ENCODE measurements around the gene TGM1. TPM values are rescaled to one million over a fixed set of nuclear protein-coding genes. Genes with fewer than 3 reads are reported as not detected.

TGM1 gene
- polyA plus RNA-seq (ENCODE audit: insufficient read length in 3 of 3): 1 to 10 TPM; 1.2 to 1.9 (median 1.2) TPM

DNA sequence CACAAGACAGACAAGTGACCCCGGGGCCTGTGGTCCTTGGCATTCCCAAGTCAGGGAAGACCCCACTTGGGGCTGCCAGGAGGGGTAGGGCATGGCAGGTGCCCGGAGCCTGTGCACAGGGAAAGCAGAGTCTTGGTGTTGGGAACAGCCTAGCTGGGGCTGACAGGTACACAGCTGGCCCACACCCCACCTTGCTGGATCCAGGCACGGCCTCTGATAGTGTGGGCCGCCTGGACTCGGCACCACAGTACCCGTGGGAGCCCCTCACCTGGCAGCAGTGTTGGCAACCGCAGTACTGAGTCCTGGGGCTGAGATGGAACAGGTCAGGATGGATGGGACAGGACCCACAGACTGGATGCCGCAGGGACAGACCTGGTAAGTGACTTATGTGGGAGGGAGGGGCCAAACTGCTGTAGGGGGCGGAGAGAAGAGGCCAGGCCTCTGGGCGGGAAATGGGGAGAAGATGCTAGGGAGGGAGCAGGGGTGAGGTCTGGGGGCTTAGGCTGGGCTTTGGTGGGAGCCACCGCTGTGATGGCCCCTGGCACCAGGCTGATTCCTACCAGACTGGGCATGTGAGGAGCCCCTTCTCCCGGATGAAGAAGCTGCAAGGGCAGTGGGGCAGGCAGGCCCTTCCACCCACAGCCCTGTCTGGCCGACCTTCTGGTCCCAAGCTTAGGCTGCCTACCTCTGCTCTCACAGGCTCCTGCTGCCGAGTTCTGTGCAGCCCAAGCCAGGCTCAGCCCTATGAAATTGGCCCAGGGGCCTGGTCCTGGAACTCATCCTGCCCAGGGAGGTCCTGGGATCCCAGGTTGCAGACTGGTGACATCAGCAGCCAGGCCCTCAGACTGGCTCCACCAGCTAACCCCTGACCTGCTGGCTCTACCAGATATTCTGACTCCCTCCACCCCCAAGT is at the start of gene TGM1:
TSS of gene TGM1 (minus strand) at position 357 of the 913 bp plus-strand sequence. CDS start 825 bp downstream, outside the sequence.
- no peak for DNase-seq (ENCODE audit: low read depth in 3 of 3, low spot score in 2 of 3)

DNA sequence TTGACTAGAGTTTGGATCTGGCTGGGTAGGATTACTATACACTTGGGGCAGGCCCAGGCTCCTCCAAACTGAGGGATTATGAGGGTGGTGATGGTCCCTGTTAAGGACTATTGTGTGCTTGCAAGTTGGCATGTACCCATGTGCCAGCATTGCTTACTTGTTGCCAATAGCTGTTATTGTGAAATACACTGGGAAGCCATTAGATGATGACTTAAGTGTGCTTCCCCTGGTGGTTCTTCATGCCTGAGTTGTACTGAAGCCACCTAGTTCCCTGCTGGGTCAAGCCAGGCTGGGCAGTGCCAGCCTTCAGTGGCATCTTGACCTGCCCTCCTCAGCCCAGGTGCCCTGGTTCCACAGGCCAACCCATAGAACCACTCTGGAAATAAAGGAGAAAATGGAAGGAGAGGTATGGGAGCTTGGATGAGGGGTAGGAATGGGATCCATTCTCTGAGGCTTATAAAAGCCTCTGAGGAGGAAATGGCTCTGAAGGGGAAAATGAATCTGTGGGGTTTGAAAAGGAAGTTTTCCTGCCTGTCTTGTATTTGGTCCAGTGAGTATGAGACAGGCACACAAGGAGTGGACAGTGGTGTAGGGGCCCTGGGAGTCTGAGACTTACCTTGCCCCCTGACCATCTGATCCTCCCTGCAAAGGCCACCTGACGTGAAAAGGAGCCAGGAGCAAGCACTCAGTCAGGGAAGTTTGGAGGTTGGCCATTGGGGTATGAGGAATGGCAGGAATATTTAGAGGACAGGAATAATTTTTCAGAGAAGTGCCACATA is 49.0 kb upstream of the TGM1 start:
- no peak for DNase-seq (ENCODE audit: low read depth in 3 of 3, low spot score in 2 of 3)

DNA sequence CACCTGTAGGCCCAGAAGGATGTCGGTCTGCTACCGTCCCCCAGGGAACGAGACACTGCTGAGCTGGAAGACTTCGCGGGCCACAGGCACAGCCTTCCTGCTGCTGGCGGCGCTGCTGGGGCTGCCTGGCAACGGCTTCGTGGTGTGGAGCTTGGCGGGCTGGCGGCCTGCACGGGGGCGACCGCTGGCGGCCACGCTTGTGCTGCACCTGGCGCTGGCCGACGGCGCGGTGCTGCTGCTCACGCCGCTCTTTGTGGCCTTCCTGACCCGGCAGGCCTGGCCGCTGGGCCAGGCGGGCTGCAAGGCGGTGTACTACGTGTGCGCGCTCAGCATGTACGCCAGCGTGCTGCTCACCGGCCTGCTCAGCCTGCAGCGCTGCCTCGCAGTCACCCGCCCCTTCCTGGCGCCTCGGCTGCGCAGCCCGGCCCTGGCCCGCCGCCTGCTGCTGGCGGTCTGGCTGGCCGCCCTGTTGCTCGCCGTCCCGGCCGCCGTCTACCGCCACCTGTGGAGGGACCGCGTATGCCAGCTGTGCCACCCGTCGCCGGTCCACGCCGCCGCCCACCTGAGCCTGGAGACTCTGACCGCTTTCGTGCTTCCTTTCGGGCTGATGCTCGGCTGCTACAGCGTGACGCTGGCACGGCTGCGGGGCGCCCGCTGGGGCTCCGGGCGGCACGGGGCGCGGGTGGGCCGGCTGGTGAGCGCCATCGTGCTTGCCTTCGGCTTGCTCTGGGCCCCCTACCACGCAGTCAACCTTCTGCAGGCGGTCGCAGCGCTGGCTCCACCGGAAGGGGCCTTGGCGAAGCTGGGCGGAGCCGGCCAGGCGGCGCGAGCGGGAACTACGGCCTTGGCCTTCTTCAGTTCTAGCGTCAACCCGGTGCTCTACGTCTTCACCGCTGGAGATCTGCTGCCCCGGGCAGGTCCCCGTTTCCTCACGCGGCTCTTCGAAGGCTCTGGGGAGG is 47.9 kb upstream of the TGM1 start, which contains the start of gene LTB4R:
TSS of gene LTB4R (plus strand) at position 857 of the 959 bp plus-strand sequence. CDS start 4,150 bp downstream, outside the sequence.
- no peak for DNase-seq (ENCODE audit: low read depth in 3 of 3, low spot score in 2 of 3)

GRCh38 chr14:24310265-24310645 is 47.3 kb upstream of the TGM1 start:
- DNase-seq (ENCODE audit: low read depth in 3 of 3, low spot score in 2 of 3): no peak

DNA sequence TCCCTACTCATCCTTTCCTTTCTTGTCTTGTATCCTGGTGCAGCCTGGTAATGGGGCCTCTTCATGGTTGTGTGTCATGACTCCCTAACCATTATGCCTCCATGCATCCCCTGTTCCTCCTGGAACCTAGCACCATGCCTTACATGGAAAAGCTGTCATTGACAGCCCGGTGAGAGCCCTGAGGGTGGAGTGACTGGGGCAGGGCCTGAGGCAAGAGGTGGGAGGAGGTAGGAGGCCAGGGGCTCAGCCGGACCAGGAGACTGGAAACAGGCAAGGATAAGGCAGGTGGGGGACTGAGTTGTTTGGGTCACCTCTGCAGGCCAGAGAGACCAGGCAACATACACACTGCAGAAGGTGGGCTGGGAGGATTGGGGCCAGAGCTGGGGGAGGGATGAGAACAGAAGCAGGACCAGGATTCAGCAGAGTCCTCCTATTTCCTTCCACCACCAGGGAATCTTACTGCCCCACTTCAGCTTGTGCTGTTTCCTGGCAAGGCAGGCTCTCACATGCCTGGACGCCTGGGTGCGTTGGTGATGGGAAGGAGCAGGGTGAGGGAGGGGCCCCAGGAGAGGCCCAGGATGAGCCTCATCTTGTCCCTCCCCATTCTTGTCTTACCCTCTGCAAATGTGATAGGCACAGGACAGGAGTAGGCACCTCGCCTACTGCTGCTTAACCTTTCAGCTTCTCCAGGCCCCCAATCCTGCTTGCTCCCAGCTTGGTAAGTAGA is 46.7 kb upstream of the TGM1 start, which contains the start of gene LTB4R2:
TSS of gene LTB4R2 (plus strand) at position 603 of the 727 bp plus-strand sequence. CDS start 525 bp downstream, outside the sequence.
- no peak for DNase-seq (ENCODE audit: low read depth in 3 of 3, low spot score in 2 of 3)

- no peak for DNase-seq (ENCODE audit: low read depth in 3 of 3, low spot score in 2 of 3)
Observed at GRCh38 chr14:24308342-24309124, 45.6 kb upstream of the TGM1 start.

GRCh38 chr14:24307575-24308341 is 44.8 kb upstream of the TGM1 start, which contains the start of gene CIDEB:
Gene CIDEB, minus strand, starts transcription at chr14:24307977. Its CDS starts 119 bp downstream, at chr14:24307858.
- DNase-seq (ENCODE audit: low read depth in 3 of 3, low spot score in 2 of 3): no peak

GRCh38 chr14:24307156-24307574 is 44.2 kb upstream of the TGM1 start:
- no peak for DNase-seq (ENCODE audit: low read depth in 3 of 3, low spot score in 2 of 3)

GRCh38 chr14:24304019-24304387 is 41.0 kb upstream of the TGM1 start:
- DNase-seq (ENCODE audit: low read depth in 3 of 3, low spot score in 2 of 3): no peak

DNA sequence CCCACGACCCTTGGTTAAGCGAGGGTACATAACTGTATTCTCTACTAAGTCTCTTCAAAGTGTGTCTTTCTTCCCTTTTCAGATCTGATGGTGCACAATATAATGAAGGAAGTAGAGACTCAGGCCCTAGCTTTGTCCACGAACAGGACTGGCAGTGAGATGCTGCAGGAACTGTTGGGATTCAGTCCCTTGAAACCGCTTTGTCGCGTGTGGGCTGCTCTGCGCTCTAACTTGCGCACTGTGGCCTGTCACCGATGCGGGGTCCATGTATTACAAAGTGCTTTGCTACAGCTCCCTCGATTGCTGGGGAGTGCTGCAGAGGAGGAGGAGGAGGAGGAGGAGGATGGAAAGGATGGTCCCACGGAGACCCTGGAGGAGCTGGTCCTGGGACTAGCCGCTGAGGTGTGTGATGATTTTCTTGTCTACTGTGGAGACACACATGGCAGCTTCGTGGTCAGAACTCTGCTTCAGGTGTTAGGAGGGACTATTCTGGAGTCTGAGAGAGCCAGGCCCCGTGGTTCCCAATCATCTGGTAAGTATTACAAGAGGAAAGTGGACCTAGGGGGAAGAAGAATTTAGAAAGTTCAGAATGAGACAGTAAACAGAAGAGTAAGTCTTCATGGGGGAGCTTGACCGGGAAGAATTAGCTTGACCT is 37.5 kb upstream of the TGM1 start:
- no peak for DNase-seq (ENCODE audit: low read depth in 3 of 3, low spot score in 2 of 3)

- DNase-seq (ENCODE audit: low read depth in 3 of 3, low spot score in 2 of 3): peak; percentile 83 to 85 (median 83)
Observed at GRCh38 chr14:24299255-24300191, 36.5 kb upstream of the TGM1 start, which contains the start of the genes DHRS1 and NOP9. Gene DHRS1, minus strand, starts transcription at chr14:24299780. Its CDS starts 674 bp downstream, at chr14:24299106. Gene NOP9, plus strand, starts transcription at chr14:24299850. Its CDS starts 105 bp downstream, at chr14:24299955.

GRCh38 chr14:24298892-24299254 is 35.9 kb upstream of the TGM1 start:
- no peak for DNase-seq (ENCODE audit: low read depth in 3 of 3, low spot score in 2 of 3)

DNA sequence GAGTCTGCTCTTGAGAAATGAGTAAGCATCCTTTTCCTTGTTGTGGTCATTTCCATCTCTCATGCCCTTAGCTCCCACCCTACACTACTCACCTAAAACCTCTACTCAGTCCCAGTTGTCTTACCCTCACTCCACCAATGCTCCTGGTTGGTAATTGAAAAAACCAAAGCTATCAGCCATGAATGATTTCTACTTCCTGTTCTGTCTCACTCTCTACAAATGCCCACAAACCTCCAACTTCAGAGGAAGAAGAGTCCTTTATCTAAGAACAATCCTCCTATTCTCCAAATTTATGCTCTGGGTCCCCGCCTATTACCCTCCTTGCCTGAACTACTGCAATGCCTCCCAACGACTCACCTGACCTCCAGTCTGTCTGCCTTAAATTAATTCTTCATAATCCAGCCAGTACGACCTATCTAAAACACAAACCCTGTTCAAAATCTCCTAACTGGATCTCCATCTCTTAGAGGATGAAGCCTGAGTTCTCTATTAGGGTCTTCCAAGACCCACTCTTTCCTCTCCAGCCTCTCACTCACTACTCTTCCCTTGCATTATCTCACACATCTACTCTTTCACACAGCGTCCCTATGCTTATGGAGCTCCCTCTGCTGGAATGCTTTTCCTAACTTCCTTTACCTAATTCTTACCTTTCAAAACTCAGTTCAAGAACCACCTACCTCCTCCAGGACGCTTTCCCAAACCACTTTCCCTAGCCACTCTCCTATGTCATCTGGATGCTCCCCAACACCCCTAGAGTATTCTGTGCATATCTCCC is 34.4 kb upstream of the TGM1 start:
- DNase-seq (ENCODE audit: low read depth in 3 of 3, low spot score in 2 of 3): no peak

DNA sequence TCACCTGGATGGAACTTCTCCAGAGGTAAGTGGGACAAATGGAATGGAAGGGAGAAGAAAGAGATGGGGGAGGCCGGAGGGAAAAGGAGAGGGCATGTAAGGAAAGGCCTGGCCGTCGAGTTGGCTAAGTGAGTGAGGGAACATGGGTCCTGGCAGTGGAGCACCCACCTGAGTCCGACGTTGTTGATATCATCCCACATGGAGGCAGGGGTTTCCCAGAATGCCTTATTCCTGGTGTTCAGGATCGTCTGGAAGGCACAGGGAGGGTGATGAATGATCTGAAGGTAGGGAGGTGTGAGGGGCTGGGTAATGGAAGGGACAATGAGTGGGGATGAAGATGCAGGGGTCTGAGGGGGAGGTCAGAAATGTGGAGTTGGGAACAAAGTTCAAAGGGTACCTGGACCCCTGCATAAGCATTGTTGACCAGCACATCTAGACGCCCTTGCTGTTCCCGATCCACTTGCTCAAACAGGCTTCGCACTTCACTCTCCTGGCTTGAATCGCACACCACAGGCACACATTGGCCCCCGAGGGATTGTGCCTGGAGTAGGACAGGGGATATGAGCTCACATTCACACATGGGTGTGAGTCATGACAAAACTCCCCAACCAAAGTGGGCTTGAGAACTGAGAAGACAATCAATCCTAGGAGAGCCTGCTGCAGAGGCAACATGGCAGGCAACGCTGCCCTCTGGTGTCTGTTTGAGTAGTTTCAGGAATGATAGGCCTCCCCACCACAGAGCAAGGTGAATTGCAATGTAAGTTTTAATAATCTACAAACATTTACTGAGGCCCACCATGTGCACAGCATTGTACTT is 33.6 kb upstream of the TGM1 start:
- DNase-seq (ENCODE audit: low read depth in 3 of 3, low spot score in 2 of 3): no peak
